Fibroblast of villous mesenchyme (primary cell): ENCODE data around the gene STAT5A. TPM values are rescaled to one million over a fixed set of nuclear protein-coding genes. Genes with fewer than 3 reads are reported as not detected.
"Not testable (repeated sequence)": the region's sequence is repeated elsewhere in the genome, so short reads cannot be mapped to it uniquely, and the experiment has no call there.

Experiments used
- DNase-seq: peaks from one replicate; pipeline ENCODE4 v3.0.0-alpha.2; 2010; ENCODE audit warnings: low read depth
- H3K4me3 ChIP-seq: 2 replicates; pipeline ENCODE4 v1.5.1; 2011; ENCODE audit warnings: low read depth, mild to moderate bottlenecking, low read length
- CTCF ChIP-seq: IDR thresholded peaks from 2 replicates; pipeline ENCODE4 v1.5.1; 2012; ENCODE audit warnings: low read depth, mild to moderate bottlenecking, low read length; ENCODE audit not compliant: insufficient read depth
- total RNA-seq: library from RNA; depleted of rRNA; stranded (reverse); fragments of >200 nt; gene quantifications from 2 replicates; pipeline ENCODE4 v1.2.3, GENCODE V29; 2012

Gene STAT5A
- total RNA-seq, 1 donor = 13.8 TPM

DNA sequence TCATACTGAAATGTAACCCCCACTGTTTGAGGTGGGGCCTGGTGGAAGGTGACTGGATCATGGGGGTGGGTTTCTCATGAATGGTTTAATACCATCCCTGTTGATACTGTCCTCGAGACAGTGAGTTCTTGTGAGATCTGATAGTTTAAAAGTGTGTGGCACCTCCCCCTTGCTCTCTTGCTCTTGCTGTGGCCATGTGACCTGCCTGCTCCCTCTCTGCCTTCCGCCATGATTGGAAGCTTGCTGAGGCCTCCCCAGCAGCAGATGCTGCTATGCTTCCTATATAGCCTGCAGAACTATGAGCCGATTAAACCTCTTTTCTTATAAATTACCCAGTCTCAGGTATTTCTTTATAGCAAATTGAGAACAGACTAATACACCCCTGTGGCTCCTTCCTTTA, 59.3 kb downstream of the STAT5A start:
- H3K4me3 ChIP-seq = no peak overlapping the region
- no peak for TF ChIP-seq CTCF

GRCh38 chr17:42348104-42348503, 59.8 kb downstream of the STAT5A start:
- TF ChIP-seq CTCF = no peak
- DNase-seq = no peak
- H3K4me3 ChIP-seq = no peak overlapping the region

More for the DNA sequence above, 59.3 kb downstream of the STAT5A start:
- no peak for DNase-seq

DNA sequence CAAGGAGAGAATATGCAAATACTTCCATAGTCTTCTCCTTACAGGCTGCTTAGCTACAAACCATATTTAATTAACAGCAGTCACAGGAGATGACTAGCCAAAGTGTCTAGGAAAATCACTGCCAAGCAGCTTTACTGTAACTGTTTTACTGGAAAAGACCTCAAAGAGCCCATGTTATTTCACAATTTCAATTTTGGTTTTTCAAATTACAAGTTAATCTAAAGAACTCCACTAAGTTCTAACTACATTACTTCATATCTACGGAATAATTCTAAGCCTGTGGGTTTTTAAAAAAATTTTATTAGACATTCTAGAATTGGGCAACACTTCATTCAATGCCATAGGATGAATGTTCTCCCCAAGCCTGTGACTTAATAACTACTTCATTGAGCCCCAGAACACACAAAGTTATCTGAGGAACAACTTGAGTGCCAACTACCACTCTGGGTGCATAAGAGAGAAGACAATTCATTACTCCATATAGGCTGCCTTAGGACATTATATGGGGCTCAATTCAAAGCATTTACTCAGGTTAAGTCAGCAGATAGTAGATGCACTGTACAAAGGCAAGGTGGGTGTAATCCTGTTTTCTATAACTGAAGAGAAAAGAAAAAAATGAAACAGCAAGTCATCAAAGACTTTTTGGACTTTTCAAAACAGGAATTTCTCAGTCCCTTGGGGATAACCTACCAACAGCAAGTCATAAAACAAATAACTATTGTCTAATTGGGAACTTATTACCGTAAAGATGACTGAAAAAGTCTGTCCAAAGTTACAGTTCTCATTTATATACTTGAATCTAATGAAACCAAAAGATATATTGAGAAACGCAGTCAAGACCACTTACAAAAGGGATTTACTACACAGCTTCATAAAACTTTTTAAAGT, 66.9 kb downstream of the STAT5A start:
- no peak overlapping the region for H3K4me3 ChIP-seq
- TF ChIP-seq CTCF = no peak
- peak; percentile 92 for DNase-seq

DNA sequence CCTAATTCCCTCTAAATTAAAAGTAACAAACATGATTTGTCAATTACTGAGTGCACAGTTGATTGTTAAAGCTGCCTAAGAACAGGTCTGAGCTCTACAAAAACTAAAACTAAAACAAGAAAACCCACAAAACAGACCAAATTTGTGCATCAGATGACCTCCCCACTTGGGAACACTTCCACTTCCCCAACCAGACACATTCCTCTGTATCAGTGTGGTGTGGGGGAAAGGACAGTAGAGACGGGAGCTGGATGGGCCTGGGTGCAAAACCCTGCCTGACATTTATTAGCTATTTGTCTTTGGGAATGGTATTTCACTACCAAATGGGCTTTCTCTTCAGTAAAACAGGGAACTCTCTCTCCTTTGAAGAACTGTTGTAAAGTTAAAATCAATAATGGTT, 70.1 kb downstream of the STAT5A start:
- no peak overlapping the region for H3K4me3 ChIP-seq

GRCh38 chr17:42359133-42359532, 70.8 kb downstream of the STAT5A start:
- no peak for DNase-seq
- H3K4me3 ChIP-seq = no peak overlapping the region
- no peak for TF ChIP-seq CTCF

More for the DNA sequence above, 70.1 kb downstream of the STAT5A start:
- no peak for DNase-seq
- TF ChIP-seq CTCF = no peak

- not testable (repeated sequence) for DNase-seq
These were observed 72.1 kb downstream of the STAT5A start for GRCh38 chr17:42360388-42360787.

More at GRCh38 chr17:42360388-42360787, 72.1 kb downstream of the STAT5A start:
- H3K4me3 ChIP-seq = not testable (repeated sequence)

Other genes with a start within 250 kb of the STAT5A start
- under 0.01 and 0.32 TPM in 2 replicates for gene C17orf113, start 237.9 kb upstream of the STAT5A start, total RNA-seq
- gene ZNF385C, start 190.0 kb upstream of the STAT5A start, total RNA-seq = not detected in 2 replicates
- gene DHX58, start 175.8 kb upstream of the STAT5A start, total RNA-seq = 9.0 and 12.1 TPM in 2 replicates
- 10.6 and 13.0 TPM in 2 replicates for gene KAT2A, start 167.1 kb upstream of the STAT5A start, total RNA-seq
- gene HSPB9, start 165.7 kb upstream of the STAT5A start, total RNA-seq = not detected in 2 replicates
- 68.0 and 83.3 TPM in 2 replicates for gene RAB5C, start 133.5 kb upstream of the STAT5A start, total RNA-seq
- under 0.01 TPM in 1 of 2 replicates, not detected in the other for gene KCNH4, start 107.4 kb upstream of the STAT5A start, total RNA-seq
- gene HCRT, start 103.0 kb upstream of the STAT5A start, total RNA-seq = not detected in 2 replicates
- 14.7 and 20.0 TPM in 2 replicates for gene GHDC, start 94.0 kb upstream of the STAT5A start, total RNA-seq
- gene STAT5B, start 12.1 kb upstream of the STAT5A start, total RNA-seq = 33.5 and 38.4 TPM in 2 replicates
- 113 and 180 TPM in 2 replicates for gene STAT3, start 99.9 kb downstream of the STAT5A start, total RNA-seq
- 988 and 1,007 TPM in 2 replicates for gene CAVIN1, start 134.8 kb downstream of the STAT5A start, total RNA-seq
- 66.4 and 82.5 TPM in 2 replicates for gene ATP6V0A1, start 170.4 kb downstream of the STAT5A start, total RNA-seq
- gene NAGLU, start 247.7 kb downstream of the STAT5A start, total RNA-seq = 28.5 and 35.1 TPM in 2 replicates